ENCODE data around the gene FCRL6. TPM values are rescaled to one million over a fixed set of nuclear protein-coding genes. Genes with fewer than 3 reads are reported as not detected.

Gene FCRL6, protein sequence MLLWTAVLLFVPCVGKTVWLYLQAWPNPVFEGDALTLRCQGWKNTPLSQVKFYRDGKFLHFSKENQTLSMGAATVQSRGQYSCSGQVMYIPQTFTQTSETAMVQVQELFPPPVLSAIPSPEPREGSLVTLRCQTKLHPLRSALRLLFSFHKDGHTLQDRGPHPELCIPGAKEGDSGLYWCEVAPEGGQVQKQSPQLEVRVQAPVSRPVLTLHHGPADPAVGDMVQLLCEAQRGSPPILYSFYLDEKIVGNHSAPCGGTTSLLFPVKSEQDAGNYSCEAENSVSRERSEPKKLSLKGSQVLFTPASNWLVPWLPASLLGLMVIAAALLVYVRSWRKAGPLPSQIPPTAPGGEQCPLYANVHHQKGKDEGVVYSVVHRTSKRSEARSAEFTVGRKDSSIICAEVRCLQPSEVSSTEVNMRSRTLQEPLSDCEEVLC
- not detected for total RNA-seq

DNA sequence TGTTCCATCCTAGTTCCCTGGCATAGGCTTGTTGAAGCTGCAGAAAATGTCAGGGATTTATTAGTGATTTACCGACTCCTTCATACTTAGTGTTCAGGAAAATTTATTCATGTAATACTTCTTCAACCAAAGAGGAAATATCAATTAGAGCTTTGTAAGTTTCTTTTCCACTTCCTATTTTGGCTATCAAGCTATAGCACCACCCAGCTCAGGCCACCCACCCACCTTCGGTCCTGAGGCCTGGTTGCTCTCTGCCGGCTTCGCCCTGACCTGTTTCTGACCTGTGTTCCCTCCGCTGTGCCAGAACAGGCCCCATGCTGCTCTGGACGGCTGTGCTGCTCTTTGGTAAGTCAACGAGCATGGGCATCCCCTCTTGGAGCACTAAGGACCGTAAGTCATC is at the start of gene FCRL6:
TSS of gene FCRL6 (plus strand) at position 250 of the 400 bp plus-strand sequence. CDS start at position 315, 65 bp downstream.

DNA sequence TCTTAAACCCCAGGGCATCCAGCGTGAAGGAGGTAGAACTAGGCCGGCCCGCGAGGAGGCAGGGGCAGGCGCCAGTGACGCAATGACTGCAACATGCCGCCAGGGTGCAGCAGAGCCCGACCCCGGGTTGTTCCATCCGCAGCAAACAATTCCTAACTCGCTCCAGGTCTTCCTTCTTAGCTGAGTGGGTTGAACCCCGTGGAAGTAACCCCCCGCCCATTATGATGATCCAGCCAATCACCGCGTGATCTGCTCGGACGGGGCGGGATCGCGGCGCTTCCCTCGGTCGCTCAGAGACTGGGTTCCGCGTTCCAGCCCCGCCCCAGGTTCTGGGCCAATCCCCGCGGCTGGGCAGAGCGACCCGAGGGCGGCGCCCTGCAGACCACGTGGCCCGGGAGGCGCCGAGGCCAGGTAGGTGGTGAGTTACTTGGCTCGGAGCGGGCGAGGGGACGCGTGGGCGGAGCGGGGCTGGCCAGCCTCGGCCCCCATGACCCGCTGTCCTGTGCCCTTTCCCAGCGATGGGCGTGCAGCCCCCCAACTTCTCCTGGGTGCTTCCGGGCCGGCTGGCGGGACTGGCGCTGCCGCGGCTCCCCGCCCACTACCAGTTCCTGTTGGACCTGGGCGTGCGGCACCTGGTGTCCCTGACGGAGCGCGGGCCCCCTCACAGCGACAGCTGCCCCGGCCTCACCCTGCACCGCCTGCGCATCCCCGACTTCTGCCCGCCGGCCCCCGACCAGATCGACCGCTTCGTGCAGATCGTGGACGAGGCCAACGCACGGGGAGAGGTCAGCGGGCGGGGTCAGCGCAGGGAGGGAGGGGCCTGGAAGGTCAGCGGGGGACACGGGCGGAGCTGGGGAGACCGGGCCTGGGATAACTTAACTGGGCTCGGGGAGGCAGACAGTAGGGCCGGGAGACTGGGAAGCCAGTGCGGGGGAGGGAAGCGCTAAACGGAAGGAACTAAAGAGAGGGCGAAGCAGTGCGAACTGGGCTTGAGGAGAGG is 21.3 kb upstream of the FCRL6 start, which contains the start of gene DUSP23:
TSS of gene DUSP23 (plus strand) at position 380 of the 1,000 bp plus-strand sequence. CDS start at position 519, 139 bp downstream.

DNA sequence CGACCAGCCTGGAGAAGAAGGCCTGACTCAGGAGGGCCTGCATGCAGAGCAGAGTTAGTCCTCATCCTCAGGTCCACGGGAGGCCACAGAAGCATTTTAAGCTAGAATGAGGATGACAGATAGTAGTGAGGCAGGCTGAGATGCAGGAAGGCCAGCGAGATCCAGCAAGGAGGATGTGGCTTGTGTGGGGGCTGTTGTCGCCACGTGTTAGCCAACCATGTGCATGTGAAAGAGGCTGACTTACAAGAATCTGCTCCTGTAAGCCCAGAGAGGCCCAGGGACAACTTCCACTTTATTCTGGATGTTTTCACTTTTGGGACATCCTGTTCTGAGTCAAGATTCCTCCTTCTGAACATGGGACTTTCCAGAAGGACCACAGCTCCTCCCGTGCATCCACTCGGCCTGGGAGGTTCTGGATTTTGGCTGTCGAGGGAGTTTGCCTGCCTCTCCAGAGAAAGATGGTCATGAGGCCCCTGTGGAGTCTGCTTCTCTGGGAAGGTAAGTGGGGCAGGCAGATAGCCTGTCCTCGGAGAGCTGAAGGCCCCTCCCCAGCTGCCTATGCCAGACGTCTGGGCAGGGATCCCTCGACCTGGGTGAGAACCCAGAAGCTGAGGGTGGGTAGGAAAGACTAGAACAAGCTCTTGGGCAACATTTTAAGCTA is 24.4 kb downstream of the FCRL6 start, which contains the start of gene SLAMF8:
TSS of gene SLAMF8 (plus strand) at position 433 of the 661 bp plus-strand sequence. CDS start at position 459, 26 bp downstream.

DNA sequence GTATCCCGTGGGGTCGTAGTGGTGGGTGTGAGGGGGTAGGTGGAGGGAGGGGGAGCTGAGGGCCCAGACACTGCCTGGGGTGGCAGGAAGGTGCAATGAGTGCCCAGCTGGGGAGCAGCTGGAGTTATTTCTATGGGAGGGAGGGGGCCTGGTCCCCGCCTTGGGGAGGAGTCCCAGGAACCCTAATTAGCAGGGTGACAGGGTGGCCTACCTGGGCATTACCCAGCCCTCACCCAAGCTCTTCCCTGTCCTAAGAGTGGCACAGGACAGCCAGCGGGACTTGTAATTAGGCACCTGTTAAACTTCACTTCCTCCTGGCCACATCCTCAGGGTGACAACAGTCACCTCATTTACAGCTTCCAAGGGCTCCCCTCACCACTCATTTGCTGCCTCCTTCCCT is 60.4 kb downstream of the FCRL6 start, which contains the start of gene VSIG8:
TSS of gene VSIG8 (minus strand) at position 101 of the 400 bp plus-strand sequence. CDS start 136 bp downstream, outside the sequence.

Small RNA genes lying within 50 kb of the gene (small RNA-seq; reads per million reads assigned to genes)
- 7.0 reads per million, percentile 88 among the genes with 10 or more reads in this experiment for gene RF00570 (ENCODE audit: low replicate concordance)

Other genes with a start within 250 kb of the FCRL6 start
- gene APCS, start 214.5 kb upstream of the FCRL6 start, total RNA-seq, result not detected
- not detected for gene CRP, start 87.8 kb upstream of the FCRL6 start, total RNA-seq
- gene DUSP23, start 21.4 kb upstream of the FCRL6 start, total RNA-seq, result 16.0 TPM
- gene SLAMF8, start 24.5 kb downstream of the FCRL6 start, total RNA-seq, result not detected
- gene VSIG8, start 60.3 kb downstream of the FCRL6 start, total RNA-seq, result 0.31 TPM
- 0.63 TPM for gene CFAP45, start 97.8 kb downstream of the FCRL6 start, total RNA-seq
- 16.9 TPM for gene TAGLN2, start 123.1 kb downstream of the FCRL6 start, total RNA-seq
- gene IGSF9, start 143.3 kb downstream of the FCRL6 start, total RNA-seq, result 10.6 TPM
- not detected for gene SLAMF9, start 151.9 kb downstream of the FCRL6 start, total RNA-seq
- gene PIGM, start 229.6 kb downstream of the FCRL6 start, total RNA-seq, result 9.7 TPM